ENCODE measurements around the gene SLAMF9.

The SLAMF9 gene

DNA sequence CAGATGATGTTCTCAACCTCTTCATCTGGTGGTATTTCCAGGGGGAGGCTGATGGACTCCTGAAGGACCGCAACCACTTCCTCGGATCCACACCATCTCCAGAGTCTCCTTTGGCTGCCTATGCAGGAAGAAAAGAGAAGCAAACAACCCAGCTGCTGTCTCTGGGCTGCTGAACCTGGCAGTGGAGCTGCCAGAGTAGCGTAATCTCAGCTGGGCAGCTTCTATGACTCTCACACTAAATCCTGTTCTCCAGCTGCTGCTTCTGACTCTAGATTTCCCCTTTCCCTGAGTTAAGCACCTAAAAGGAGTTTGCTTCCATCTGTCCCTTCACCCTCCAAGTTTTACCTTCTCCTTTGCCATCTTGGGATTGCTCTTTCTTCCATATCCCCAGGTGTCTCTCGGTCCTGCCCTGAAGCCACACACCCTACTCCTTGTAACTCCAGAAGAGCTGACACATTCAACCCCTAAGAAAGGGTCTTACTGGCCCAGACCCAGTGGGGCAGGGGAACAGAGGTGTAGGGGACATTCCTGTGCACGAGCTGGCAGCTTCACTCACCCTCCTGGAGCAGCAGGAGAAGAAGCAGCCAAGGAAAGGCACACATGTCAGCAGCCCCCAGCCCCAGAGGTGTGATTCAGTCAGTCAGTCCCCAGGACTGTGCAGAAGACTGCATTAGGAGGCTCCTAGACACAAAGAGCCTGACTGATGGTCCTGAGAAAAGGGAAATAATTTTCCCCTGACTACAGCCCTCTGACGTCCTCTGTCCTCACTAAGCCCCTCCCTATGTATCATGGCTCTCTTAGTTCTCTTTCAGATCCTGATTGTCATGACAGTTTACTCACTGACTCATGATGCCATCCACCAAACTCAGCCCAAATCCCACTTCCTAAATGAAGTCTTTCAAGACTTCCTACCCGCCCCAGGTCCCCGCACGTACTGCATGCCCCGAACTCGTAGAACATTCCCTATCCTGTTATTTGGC lies at the start of gene SLAMF9:
Gene SLAMF9 (minus strand): TSS at position 702 of the 980 bp plus-strand sequence. CDS start 100 bp downstream, at position 602.
- peak; percentile 48 for DNase-seq

DNA sequence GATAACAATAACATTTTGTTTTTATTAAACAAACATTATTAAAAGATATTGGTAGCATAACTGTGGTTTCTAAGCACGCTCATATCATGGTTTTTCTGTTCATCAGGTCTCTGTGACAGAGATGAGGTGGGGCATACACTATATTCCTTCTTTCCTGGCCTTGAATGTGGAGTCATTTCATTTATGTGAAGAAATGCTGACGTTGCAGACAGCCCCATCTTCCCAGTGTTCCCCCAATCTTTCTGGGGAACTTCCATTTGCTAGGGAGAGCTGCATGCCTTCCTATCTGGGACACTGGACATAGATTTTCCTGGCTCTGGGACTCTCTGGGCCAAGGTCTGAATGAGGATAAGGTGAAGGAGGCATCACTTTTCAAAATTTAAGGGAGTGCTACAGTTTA lies 47.4 kb upstream of the SLAMF9 start:
- no peak for DNase-seq

DNA sequence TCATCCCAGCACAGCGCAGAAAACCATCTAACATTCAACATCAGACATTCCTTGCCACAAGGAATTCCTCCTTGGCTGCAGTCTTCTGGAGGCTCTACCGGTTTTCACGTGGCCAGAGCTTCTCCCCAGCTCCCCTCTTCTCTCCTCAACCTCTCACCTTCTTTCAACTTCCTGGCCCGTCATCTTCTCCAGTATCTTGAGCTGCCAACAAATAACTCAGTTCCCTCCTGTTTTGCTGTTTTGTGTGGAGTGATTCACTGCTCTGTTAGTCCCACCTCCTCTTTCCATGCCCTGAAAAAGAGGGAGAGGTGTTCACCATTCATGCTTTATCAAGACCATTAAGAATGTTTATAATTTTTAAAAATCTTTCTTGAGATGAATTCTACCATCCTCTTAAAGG lies 45.2 kb upstream of the SLAMF9 start:
- DNase-seq: peak; percentile 28

DNA sequence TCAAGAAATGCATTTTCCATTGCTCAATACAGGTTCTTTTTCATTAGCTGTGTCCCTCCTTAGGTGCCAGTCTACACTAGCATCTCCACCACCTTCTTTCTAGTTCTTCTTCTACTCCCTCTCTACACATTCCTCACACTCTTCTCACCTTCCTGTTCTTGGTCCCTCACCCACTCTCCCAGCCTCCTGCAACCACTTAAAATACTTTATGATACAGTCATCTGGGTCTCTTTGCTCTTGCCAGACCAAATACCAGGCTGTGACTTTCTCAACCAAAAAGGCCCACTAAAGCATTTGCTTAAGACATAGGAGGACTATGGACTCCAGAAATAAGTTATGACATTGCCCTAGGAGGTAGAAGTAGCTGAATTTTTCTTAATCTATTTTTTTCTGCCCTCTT lies 42.6 kb upstream of the SLAMF9 start:
- DNase-seq: peak; percentile 94

- DNase-seq: no peak
These were observed 40.9 kb upstream of the SLAMF9 start for GRCh38 chr1:159994896-159995295.

GRCh38 chr1:159993911-159994310 lies 39.9 kb upstream of the SLAMF9 start:
- DNase-seq: no peak

- DNase-seq: no peak
These were observed 38.1 kb upstream of the SLAMF9 start for GRCh38 chr1:159992161-159992560.

DNA sequence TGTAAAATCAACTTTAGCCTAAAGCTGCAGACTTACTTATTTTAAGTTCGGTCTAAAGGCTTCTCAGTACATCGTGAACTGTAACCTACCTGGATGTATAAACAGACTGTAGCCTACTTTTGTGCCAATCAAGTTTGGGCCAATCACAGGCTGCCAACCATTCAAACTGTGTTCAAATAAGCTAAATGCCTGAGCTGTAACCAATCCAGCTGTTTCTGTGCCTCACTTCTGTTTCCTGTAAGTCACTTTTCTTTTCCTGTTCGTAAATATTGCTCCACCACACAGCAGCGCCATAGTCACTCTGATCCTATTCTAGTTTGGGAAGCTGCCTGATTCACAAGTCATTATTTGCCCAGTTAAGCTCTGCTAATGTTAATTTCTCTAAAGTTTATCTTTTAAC lies 37.5 kb upstream of the SLAMF9 start:
- no peak for DNase-seq

DNA sequence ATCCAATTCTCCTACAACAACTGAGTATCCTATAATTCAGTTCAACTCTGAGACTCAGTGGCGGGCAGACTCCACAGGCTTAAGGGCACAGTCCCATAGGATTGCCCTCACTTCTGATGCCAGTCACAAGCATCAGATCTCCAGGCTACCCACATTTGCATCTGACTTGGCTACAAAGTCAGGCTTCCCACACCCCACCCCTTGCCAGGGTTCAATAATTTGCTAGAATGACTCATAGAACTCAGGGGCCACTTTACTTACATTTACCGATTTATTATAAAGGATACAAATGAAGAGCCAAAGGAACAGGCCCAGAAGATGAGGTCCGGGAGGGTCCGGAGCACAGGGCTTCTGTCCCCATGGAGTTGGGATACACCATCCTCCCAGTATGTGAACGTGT lies 36.0 kb upstream of the SLAMF9 start:
- no peak for DNase-seq

GRCh38 chr1:159989581-159989980 lies 35.5 kb upstream of the SLAMF9 start:
- no peak for DNase-seq

- no peak for DNase-seq
These were observed 34.0 kb upstream of the SLAMF9 start for GRCh38 chr1:159988006-159988405.

DNA sequence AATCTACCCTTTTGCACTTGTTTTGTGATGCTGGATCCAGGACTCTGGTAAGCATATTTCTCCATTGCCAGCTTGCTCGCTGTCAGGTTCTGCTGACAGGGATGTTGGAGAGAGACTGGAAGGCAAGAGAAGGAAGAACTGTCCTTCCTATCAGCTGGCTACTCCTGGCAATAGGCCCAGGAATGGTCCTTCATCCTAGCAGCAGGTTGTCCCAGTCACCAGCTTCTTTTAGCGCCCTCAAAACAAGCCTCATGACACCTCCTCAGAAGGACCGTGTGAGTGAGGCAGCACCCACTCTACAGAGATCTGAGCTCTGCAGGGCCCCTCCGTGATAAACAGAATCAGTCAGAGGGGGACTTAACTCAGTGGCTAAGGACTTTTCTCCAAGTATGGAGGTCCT lies 33.1 kb upstream of the SLAMF9 start:
- DNase-seq: no peak

DNA sequence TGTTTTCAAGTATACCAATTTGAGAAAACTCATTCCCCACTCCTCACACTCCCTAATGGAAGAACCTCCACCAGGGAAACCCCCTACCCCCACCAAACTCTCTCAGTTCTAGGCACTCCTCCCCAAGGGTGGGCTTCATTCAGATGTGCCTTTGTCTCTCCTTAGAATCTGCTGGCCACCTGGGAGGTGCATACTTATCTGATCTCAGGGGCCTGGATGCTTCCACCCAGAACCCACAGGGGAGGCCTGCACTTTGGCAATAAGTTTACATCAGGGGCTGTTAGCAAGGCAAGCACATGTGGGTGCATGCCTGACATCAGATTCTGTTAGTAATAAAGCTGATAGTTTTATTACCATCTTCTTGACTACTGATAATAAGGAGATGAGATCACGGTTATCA lies 32.5 kb upstream of the SLAMF9 start:
- no peak for DNase-seq

GRCh38 chr1:159986093-159986492 lies 32.1 kb upstream of the SLAMF9 start:
- DNase-seq: no peak

GRCh38 chr1:159985473-159985872 lies 31.4 kb upstream of the SLAMF9 start:
- no peak for DNase-seq

- DNase-seq: no peak
These were observed 29.6 kb upstream of the SLAMF9 start for GRCh38 chr1:159983681-159984080.

- no peak for DNase-seq
These were observed 28.2 kb upstream of the SLAMF9 start for GRCh38 chr1:159982280-159982679.

- DNase-seq: no peak
These were observed 27.5 kb upstream of the SLAMF9 start for GRCh38 chr1:159981351-159982055.

DNA sequence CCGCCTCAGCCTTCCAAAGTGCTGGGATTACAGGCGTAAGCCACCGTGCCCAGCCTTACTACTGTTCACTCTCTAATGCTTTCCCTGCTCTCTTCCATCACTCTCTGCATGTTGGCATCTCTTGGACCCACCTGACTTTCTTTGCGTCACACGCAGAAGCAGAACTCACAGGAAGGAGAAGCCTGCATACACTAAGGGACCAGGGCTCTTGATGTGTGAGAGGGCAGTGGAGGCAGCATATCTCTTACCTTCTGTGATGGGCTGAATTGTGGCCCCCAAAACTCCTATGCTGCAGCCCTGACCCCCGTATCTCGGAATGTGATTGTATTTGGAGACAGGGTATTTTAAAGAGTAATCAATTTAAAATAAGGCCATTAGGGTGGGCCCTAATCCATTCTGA lies 26.7 kb upstream of the SLAMF9 start:
- no peak for DNase-seq

- DNase-seq: no peak
These were observed 26.0 kb upstream of the SLAMF9 start for GRCh38 chr1:159980076-159980475.

GRCh38 chr1:159979257-159979656 lies 25.2 kb upstream of the SLAMF9 start:
- DNase-seq: no peak

- DNase-seq: no peak
These were observed 24.0 kb upstream of the SLAMF9 start for GRCh38 chr1:159978107-159978398.

DNA sequence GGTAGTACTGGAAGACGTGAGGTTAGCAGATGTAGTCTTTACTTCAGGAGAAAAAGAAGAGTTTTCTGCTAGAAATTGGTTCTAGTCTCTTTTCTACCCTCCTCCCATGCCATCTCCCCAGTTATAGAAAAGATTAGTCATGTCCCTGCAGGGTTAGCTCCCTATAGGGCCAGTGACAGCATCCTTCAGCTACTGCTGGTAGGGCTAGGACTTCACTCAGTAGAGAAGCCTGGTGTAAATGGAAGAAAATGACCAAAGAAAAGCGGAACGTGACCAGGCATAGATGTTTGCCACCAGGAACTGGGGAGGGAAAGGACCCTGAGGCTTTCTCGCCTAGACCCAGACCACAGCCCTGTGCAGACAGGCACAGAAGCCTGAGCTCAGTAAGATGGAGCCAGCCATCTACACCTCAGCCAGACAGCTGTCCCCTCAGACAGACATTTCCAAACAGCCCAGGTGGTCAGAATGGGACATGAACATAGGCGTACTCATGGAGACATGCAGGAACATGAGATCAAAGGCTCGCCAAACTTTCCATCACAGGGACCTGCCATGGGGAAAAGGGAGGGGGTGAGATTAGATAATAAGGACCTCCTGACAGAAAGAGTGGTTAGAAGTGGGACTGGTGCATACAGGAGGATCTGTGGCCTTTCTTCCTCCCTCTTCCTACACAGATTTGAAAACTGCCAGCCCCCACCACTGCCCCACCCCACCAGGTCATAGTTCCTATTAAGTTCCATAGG lies 23.5 kb upstream of the SLAMF9 start:
- no peak for DNase-seq
